LNCaP clone FGC (cell line): ENCODE results near the gene SLC7A14.

Experiments used
- DNase-seq: peaks from one replicate; pipeline ENCODE4 v3.0.0-alpha.2; 2011; ENCODE audit warnings: low read depth
- H3K4me3 ChIP-seq: 2 replicates; pipeline ENCODE4 v1.5.1; 2011; ENCODE audit warnings: mild to moderate bottlenecking, low read depth, low read length, control low read depth
- TF ChIP-seq, protein P1 (sequence below): IDR thresholded peaks from 2 replicates; pipeline ENCODE4 v1.5.1; 2012; ENCODE audit warnings: mild to moderate bottlenecking; ENCODE audit not compliant: control insufficient read depth, insufficient read depth; ENCODE audit errors: extremely low read depth

Gene SLC7A14

DNA sequence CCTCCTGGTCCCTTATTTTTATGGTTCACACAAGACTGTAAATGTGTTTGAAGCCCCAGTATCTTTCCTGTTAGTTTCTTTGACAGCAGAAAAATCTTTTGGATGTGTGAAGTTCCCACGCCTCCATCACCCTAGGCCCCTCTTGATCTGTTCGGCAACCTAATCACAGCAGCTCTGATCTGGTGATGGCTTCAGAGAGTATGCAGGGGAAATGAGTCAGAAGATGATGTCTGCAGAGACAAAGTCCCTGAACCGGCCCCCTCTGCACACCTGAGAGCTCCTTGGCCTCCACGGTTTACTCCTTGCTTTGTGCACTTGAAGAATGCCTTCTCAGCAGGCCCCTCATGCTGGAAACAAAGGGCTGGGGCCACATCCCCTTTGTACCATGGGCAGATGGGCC, 103.7 kb downstream of the SLC7A14 start:
- TF ChIP-seq, protein P1, sequence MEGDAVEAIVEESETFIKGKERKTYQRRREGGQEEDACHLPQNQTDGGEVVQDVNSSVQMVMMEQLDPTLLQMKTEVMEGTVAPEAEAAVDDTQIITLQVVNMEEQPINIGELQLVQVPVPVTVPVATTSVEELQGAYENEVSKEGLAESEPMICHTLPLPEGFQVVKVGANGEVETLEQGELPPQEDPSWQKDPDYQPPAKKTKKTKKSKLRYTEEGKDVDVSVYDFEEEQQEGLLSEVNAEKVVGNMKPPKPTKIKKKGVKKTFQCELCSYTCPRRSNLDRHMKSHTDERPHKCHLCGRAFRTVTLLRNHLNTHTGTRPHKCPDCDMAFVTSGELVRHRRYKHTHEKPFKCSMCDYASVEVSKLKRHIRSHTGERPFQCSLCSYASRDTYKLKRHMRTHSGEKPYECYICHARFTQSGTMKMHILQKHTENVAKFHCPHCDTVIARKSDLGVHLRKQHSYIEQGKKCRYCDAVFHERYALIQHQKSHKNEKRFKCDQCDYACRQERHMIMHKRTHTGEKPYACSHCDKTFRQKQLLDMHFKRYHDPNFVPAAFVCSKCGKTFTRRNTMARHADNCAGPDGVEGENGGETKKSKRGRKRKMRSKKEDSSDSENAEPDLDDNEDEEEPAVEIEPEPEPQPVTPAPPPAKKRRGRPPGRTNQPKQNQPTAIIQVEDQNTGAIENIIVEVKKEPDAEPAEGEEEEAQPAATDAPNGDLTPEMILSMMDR, result no peak

DNA sequence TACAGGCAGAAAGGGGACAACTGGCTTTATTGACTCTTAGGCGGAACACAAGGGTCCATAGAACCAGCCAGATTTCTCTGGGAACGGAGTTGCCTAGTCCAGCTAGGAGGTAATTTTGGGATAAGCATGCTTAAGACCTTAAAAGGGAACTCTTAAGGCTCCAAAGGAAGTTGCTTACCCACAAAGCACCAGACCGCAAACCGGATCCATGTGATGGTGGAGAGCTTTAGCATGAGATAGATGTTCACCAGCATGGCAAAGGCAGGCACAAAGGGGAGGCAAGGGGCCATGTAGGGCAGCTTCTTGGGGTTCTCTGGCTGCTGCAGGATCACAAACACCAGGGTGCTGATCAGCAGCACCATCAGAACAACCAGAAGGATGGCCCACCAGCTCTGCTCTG, 105.8 kb downstream of the SLC7A14 start:
- no peak overlapping the region for H3K4me3 ChIP-seq
- TF ChIP-seq, protein P1, result no peak
- no peak for DNase-seq

More for the DNA sequence above, 103.7 kb downstream of the SLC7A14 start:
- no peak for DNase-seq
- H3K4me3 ChIP-seq, result no peak overlapping the region

DNA sequence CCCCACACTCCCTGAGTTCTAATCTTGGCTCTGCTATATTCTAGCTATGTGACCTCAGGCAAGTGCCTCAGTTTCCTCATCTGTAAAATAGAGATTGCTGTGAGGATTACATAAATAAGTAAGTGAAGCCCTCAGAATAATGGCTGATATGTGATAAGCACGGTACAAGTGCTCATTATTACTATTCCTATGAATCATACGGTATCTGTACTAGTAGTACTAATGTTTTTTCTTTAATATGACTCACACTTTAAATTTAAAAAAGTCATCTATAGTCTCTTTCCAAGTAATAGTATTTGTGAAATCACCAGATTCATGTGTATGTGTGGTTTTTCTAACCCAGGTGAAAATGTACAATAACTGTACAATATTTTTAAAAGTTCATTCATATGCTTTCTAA, 108.5 kb downstream of the SLC7A14 start:
- DNase-seq, result no peak

DNA sequence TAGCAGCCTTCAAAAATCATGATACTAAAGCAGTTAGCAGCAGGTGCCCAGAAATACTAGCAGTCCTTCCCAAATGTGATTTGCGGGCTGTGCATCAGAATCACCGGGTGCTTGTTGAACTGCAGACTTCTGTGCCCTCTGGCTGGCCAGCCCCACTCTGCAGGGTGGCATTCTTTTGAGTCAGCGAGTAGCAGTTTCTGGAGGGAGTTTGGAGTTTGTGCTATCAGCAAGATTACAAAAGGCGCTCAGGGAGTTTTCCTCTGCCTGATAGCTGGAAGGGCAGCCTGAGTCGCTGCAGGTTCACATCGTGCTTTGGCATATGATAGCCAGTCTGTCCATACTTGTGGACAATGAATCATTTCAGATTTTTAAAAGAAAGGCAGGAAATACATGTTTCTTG, 109.6 kb downstream of the SLC7A14 start:
- no peak overlapping the region for H3K4me3 ChIP-seq
- no peak for DNase-seq
- TF ChIP-seq, protein P1, result no peak

More for the DNA sequence above, 108.5 kb downstream of the SLC7A14 start:
- no peak overlapping the region for H3K4me3 ChIP-seq
- TF ChIP-seq, protein P1, result no peak

DNA sequence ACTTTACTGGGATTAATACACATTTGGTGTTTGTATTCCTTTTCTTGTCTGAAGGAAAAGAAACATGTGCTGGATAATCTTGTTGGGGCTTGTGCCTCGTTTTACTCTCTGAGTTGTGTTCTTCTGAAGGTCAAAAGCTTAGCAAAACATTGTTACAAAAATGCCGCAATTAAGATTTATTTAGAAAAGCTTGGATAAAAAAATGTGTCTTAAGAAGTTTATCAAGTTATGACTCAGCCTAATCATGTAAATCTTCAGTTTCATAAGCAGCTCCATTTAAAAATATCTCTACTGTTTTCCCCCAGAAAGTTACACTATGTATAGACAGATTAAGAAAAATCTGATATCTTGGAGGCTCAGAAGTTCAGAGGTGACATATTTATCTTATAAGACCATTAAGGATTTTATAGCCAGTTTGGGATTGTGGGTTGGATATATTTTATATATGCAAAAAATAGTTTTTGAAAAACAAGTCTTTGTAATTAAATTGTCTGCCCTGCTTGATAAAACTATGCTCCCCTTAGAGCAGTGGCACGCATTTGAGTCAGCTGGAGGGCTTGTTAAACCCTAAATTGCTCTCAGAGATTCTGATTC, 110.7 kb downstream of the SLC7A14 start:
- no peak overlapping the region for H3K4me3 ChIP-seq
- no peak for DNase-seq
- TF ChIP-seq, protein P1, result no peak

DNA sequence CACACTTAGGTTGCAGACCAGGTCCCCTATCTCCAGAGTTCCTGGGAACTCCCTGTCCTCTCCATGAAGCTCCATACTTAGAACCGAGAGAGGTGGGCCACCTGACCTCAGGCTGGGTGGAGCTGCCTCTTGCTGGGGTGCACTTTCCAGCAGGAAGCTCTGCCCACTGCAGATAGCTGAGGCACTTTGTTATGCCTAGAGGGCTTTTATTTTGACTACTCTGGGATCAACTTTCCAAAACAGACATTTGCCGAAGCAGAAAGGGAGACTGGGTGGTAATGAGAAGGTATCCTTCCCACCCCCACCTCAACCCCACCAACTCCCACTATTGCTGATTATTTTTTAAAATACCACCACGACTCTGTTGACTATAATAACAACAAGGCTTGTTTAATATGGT, 112.5 kb downstream of the SLC7A14 start:
- TF ChIP-seq, protein P1, result no peak
- no peak overlapping the region for H3K4me3 ChIP-seq
- DNase-seq, result no peak

DNA sequence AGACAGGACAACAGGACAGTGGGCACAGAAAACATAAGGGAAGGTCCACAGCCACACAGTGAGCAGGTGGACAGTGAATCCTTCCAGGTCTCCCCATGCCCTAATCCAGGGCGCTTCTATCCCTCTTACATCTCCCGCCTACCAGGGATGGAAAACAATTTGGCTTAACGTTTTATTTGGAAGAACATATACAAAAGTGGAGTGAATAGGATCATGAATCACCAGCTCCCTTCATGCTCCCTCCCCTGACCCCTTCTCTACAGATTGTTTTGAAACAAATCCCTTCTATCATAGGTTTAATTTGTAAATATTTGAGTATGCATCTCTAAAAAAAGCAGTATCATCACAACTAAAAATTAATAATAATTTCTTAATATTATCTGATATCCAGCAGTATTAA, 114.7 kb downstream of the SLC7A14 start:
- H3K4me3 ChIP-seq, result no peak overlapping the region
- DNase-seq, result no peak
- TF ChIP-seq, protein P1, result no peak
